PC-3 (cell line): Measurements from ENCODE around the gene ATP12A.

ENCODE experiments used
- CTCF ChIP-seq: fragments of 300-600 bp; sonication (generic); conservative IDR thresholded peaks from 2 replicates; pipeline ENCODE4 v1.5.1; 2017; ENCODE audit warnings: antibody characterized with exemption, low read depth, mild to moderate bottlenecking, low read length
- EZH2phosphoT487 ChIP-seq: fragments of 300-600 bp; sonication (generic); IDR thresholded peaks from 2 replicates; pipeline ENCODE4 v1.6.1; 2018; ENCODE audit warnings: mild to moderate bottlenecking, antibody characterized with exemption, low read length, borderline replicate concordance

GRCh38 chr13:24649688-24650043 is 30.5 kb upstream of the ATP12A start:
- no peak for TF ChIP-seq CTCF
- TF ChIP-seq EZH2phosphoT487: no peak
